ENCODE results near the gene PACRG. TPM values are rescaled to one million over a fixed set of nuclear protein-coding genes. Genes with fewer than 3 reads are reported as not detected.

The PACRG gene
- total RNA-seq, 2 experiments from 2014 or later: not detected

GRCh38 chr6:163031931-163032330 lies 304.2 kb downstream of the PACRG start:
- ATAC-seq (no peak), DNase-seq (no peak)
- intact Hi-C loops (cut with DNase I, micrococcal nuclease): no loop called here
- Mint-ChIP-seq H3K27me3 (no peaks in the 10 kb centered on the region), H3K36me3 (ENCODE audit: low read depth) (no peaks in the 10 kb centered on the region), H3K27ac (no peak overlapping the region), H3K9me3 (ENCODE audit: low read depth) (peaks cover 8% of the 10 kb centered on the region), H3K4me3 (no peak overlapping the region), H3K4me1 (no peaks in the 10 kb centered on the region)
- ChIA-PET POLR2A (no interaction called here), CTCF (interaction anchor here (0.9 kb wide), 1 partner anchor 16 kb away, joined by 3 read pairs; no protein-coding TSS in a partner anchor)

- no peaks in the 10 kb centered on the region for H3K4me1 Mint-ChIP-seq
- H3K36me3 Mint-ChIP-seq (ENCODE audit: low read depth): no peaks in the 10 kb centered on the region
- H3K27me3 Mint-ChIP-seq: no peaks in the 10 kb centered on the region
- H3K4me3 Mint-ChIP-seq: no peak overlapping the region
- no peak for ATAC-seq
- ChIA-PET CTCF (no interaction called here), POLR2A (no interaction called here)
- H3K9me3 Mint-ChIP-seq (ENCODE audit: low read depth): peaks cover 14% of the 10 kb centered on the region
- intact Hi-C loops (cut with DNase I, micrococcal nuclease): no loop called here
- H3K27ac Mint-ChIP-seq: no peak overlapping the region
- no peak for DNase-seq
These were observed 308.4 kb downstream of the PACRG start for GRCh38 chr6:163036160-163036645.

GRCh38 chr6:163038317-163038716 lies 310.5 kb downstream of the PACRG start:
- Mint-ChIP-seq H3K27me3 (no peaks in the 10 kb centered on the region), H3K4me3 (no peak overlapping the region), H3K27ac (no peak overlapping the region), H3K4me1 (no peaks in the 10 kb centered on the region), H3K36me3 (ENCODE audit: low read depth) (no peaks in the 10 kb centered on the region), H3K9me3 (ENCODE audit: low read depth) (peaks cover 17% of the 10 kb centered on the region)
- DNase-seq (no peak), ATAC-seq (no peak)
- intact Hi-C loops (cut with DNase I, micrococcal nuclease): no loop called here
- ChIA-PET CTCF (no interaction called here), POLR2A (no interaction called here)

GRCh38 chr6:163048345-163048744 lies 320.6 kb downstream of the PACRG start:
- ChIA-PET POLR2A (no interaction called here), CTCF (interaction anchor here (1.2 kb wide), 1 partner anchor 17 kb away, joined by 3 read pairs; no protein-coding TSS in a partner anchor)
- ATAC-seq (no peak), DNase-seq (no peak)
- no peaks in the 10 kb centered on the region for H3K4me1 Mint-ChIP-seq
- H3K27me3 Mint-ChIP-seq: no peaks in the 10 kb centered on the region
- peaks cover 12% of the 10 kb centered on the region for H3K9me3 Mint-ChIP-seq (ENCODE audit: low read depth)
- H3K4me3 Mint-ChIP-seq: no peak overlapping the region
- H3K36me3 Mint-ChIP-seq (ENCODE audit: low read depth): no peaks in the 10 kb centered on the region
- H3K27ac Mint-ChIP-seq: no peak overlapping the region
- intact Hi-C loops (cut with DNase I, micrococcal nuclease): no loop called here

GRCh38 chr6:163053667-163054344 lies 326.0 kb downstream of the PACRG start:
- intact Hi-C loops (cut with DNase I, micrococcal nuclease): no loop called here
- DNase-seq (no peak), ATAC-seq (no peak)
- Mint-ChIP-seq H3K4me3 (no peak overlapping the region), H3K36me3 (ENCODE audit: low read depth) (no peaks in the 10 kb centered on the region), H3K4me1 (no peaks in the 10 kb centered on the region), H3K9me3 (ENCODE audit: low read depth) (peaks cover 21% of the 10 kb centered on the region), H3K27ac (no peak overlapping the region), H3K27me3 (no peaks in the 10 kb centered on the region)
- POLR2A ChIA-PET: no interaction called here
- CTCF ChIA-PET: no interaction called here

GRCh38 chr6:163054641-163055040 lies 326.9 kb downstream of the PACRG start:
- intact Hi-C loops (cut with DNase I, micrococcal nuclease): no loop called here
- Mint-ChIP-seq H3K4me1 (no peaks in the 10 kb centered on the region), H3K36me3 (ENCODE audit: low read depth) (no peaks in the 10 kb centered on the region), H3K27me3 (no peaks in the 10 kb centered on the region), H3K4me3 (no peak overlapping the region), H3K9me3 (ENCODE audit: low read depth) (peaks cover 21% of the 10 kb centered on the region), H3K27ac (no peak overlapping the region)
- DNase-seq (no peak), ATAC-seq (no peak)
- CTCF ChIA-PET: no interaction called here
- POLR2A ChIA-PET: no interaction called here

GRCh38 chr6:163057260-163057659 lies 329.5 kb downstream of the PACRG start:
- ChIA-PET POLR2A (no interaction called here), CTCF (no interaction called here)
- Mint-ChIP-seq H3K36me3 (ENCODE audit: low read depth) (no peaks in the 10 kb centered on the region), H3K27ac (no peak overlapping the region), H3K4me1 (no peaks in the 10 kb centered on the region), H3K4me3 (no peak overlapping the region), H3K9me3 (ENCODE audit: low read depth) (peaks cover 21% of the 10 kb centered on the region), H3K27me3 (no peaks in the 10 kb centered on the region)
- DNase-seq (no peak), ATAC-seq (no peak)
- intact Hi-C loops (cut with DNase I, micrococcal nuclease): no loop called here

- intact Hi-C loops (cut with DNase I, micrococcal nuclease): no loop called here
- ChIA-PET CTCF (no interaction called here), POLR2A (no interaction called here)
- H3K4me3 Mint-ChIP-seq: no peak overlapping the region
- no peaks in the 10 kb centered on the region for H3K27me3 Mint-ChIP-seq
- ATAC-seq (no peak), DNase-seq (no peak)
- no peaks in the 10 kb centered on the region for H3K4me1 Mint-ChIP-seq
- H3K36me3 Mint-ChIP-seq (ENCODE audit: low read depth): peaks cover 2% of the 10 kb centered on the region
- peaks cover 9% of the 10 kb centered on the region for H3K9me3 Mint-ChIP-seq (ENCODE audit: low read depth)
- no peak overlapping the region for H3K27ac Mint-ChIP-seq
These were observed 335.0 kb downstream of the PACRG start for GRCh38 chr6:163062790-163063189.

GRCh38 chr6:163063561-163063960 lies 335.8 kb downstream of the PACRG start:
- intact Hi-C loops (cut with DNase I, micrococcal nuclease): no loop called here
- no peak for ATAC-seq
- CTCF ChIA-PET: interaction anchor here (0.6 kb wide), 1 partner anchor 422 kb away, joined by 7 read pairs; no protein-coding TSS in a partner anchor
- POLR2A ChIA-PET: no interaction called here
- Mint-ChIP-seq H3K9me3 (ENCODE audit: low read depth) (peaks cover 14% of the 10 kb centered on the region), H3K27me3 (no peaks in the 10 kb centered on the region), H3K36me3 (ENCODE audit: low read depth) (peaks cover 2% of the 10 kb centered on the region), H3K27ac (no peak overlapping the region), H3K4me1 (no peaks in the 10 kb centered on the region), H3K4me3 (no peak overlapping the region)
- no peak for DNase-seq

GRCh38 chr6:163064397-163064796 lies 336.6 kb downstream of the PACRG start:
- Mint-ChIP-seq H3K36me3 (ENCODE audit: low read depth) (peaks cover 2% of the 10 kb centered on the region), H3K9me3 (ENCODE audit: low read depth) (peaks cover 18% of the 10 kb centered on the region), H3K4me1 (no peaks in the 10 kb centered on the region), H3K4me3 (no peak overlapping the region), H3K27ac (no peak overlapping the region), H3K27me3 (no peaks in the 10 kb centered on the region)
- no peak for ATAC-seq
- ChIA-PET POLR2A (no interaction called here), CTCF (no interaction called here)
- no peak for DNase-seq
- intact Hi-C loops (cut with DNase I, micrococcal nuclease): no loop called here

- H3K9me3 Mint-ChIP-seq (ENCODE audit: low read depth): peaks cover 24% of the 10 kb centered on the region
- no peaks in the 10 kb centered on the region for H3K4me1 Mint-ChIP-seq
- H3K4me3 Mint-ChIP-seq: no peak overlapping the region
- peaks cover 2% of the 10 kb centered on the region for H3K36me3 Mint-ChIP-seq (ENCODE audit: low read depth)
- POLR2A ChIA-PET: no interaction called here
- CTCF ChIA-PET: no interaction called here
- DNase-seq: no peak
- H3K27ac Mint-ChIP-seq: no peak overlapping the region
- intact Hi-C loops (cut with DNase I, micrococcal nuclease): no loop called here
- no peaks in the 10 kb centered on the region for H3K27me3 Mint-ChIP-seq
- ATAC-seq: no peak
These were observed 338.4 kb downstream of the PACRG start for GRCh38 chr6:163066200-163066599.

GRCh38 chr6:163077134-163077533 lies 349.4 kb downstream of the PACRG start:
- Mint-ChIP-seq H3K4me1 (no peaks in the 10 kb centered on the region), H3K4me3 (no peak overlapping the region), H3K9me3 (ENCODE audit: low read depth) (peaks cover 16% of the 10 kb centered on the region), H3K36me3 (ENCODE audit: low read depth) (no peaks in the 10 kb centered on the region), H3K27me3 (no peaks in the 10 kb centered on the region), H3K27ac (no peak overlapping the region)
- DNase-seq: no peak
- ChIA-PET CTCF (no interaction called here), POLR2A (no interaction called here)
- ATAC-seq: no peak
- intact Hi-C loops (cut with DNase I, micrococcal nuclease): no loop called here
